PC-3 (cell line): Measurements from ENCODE around the gene MRPL4. TPM values are rescaled to one million over a fixed set of nuclear protein-coding genes. Genes with fewer than 3 reads are reported as not detected.

Experiments
- ATAC-seq: fragments of 200-7000 bp; cut with Tn5 transposase; 2 replicates; pipeline ENCODE4 v1.9.1; 2020; ENCODE audit warnings: mild to moderate bottlenecking, moderate library complexity
- BruUV-seq: library from RNA; stranded (reverse); fragments of 400-500 nt; replicated peaks from 2 replicates; lab custom pipeline; 2021; lab: Mats Ljungman, UMichigan
- CTCF ChIA-PET: fragments of 300-600 bp; sonication (Branson Sonifier 250); formaldehyde crosslinking; loops from one replicate; lab custom pipeline; 2022; ENCODE audit warnings: antibody characterized with exemption; lab: Charles Lee
- POLR2A ChIA-PET: fragments of 300-600 bp; sonication (Branson Sonifier 250); formaldehyde crosslinking; loops from one replicate; lab custom pipeline; 2022; ENCODE audit warnings: antibody characterized with exemption; ENCODE audit not compliant: unreplicated experiment; lab: Charles Lee
- DNase-seq: peaks from one replicate; pipeline ENCODE4 v3.0.0-alpha.2; 2015
- H2AFZ ChIP-seq: fragments of 300-600 bp; sonication (generic); 2 replicates; pipeline ENCODE4 v1.6.0; 2016; ENCODE audit warnings: antibody characterized with exemption, low read length
- H3F3A ChIP-seq: fragments of 300-600 bp; sonication (generic); one replicate; pipeline ENCODE4 v1.6.0; 2017; ENCODE audit warnings: antibody characterized with exemption, low read length, control low read depth, mild to moderate bottlenecking; ENCODE audit not compliant: unreplicated experiment
- H3K27ac ChIP-seq: fragments of 300-600 bp; sonication (generic); 2 replicates; pipeline ENCODE4 v1.5.1; 2016; ENCODE audit warnings: mild to moderate bottlenecking, low read length
- H3K27me3 ChIP-seq: fragments of 300-600 bp; sonication (generic); 2 replicates; pipeline ENCODE4 v1.6.1; 2016; ENCODE audit warnings: low read length, mixed read lengths
- H3K36me3 ChIP-seq: fragments of 300-600 bp; sonication (generic); 2 replicates; pipeline ENCODE4 v1.6.1; 2016; ENCODE audit warnings: low read depth, mixed run types, low read length, mixed read lengths
- H3K4me1 ChIP-seq: fragments of 300-600 bp; sonication (generic); 2 replicates; pipeline ENCODE4 v1.5.1; 2016; ENCODE audit warnings: low read length; ENCODE audit not compliant: insufficient read depth
- H3K4me2 ChIP-seq: fragments of 300-600 bp; sonication (generic); 2 replicates; pipeline ENCODE4 v1.6.0; 2016; ENCODE audit warnings: low read length
- H3K4me3 ChIP-seq: fragments of 300-600 bp; sonication (generic); 2 replicates; pipeline ENCODE4 v1.5.1; 2016; ENCODE audit warnings: mild to moderate bottlenecking, low read length, mixed read lengths
- H3K79me2 ChIP-seq: fragments of 300-600 bp; sonication (generic); 2 replicates; pipeline ENCODE4 v1.6.1; 2017; ENCODE audit warnings: low read length, mixed read lengths
- H3K9ac ChIP-seq: fragments of 300-600 bp; sonication (generic); 2 replicates; pipeline ENCODE4 v1.6.0; 2016; ENCODE audit warnings: mild to moderate bottlenecking, low read length
- H3K9me2 ChIP-seq: fragments of 300-600 bp; sonication (generic); replicated peaks from 2 replicates; pipeline ENCODE4 v1.6.1; 2016; ENCODE audit warnings: mixed run types, low read length, mixed read lengths
- H3K9me3 ChIP-seq: fragments of 300-600 bp; sonication (generic); 2 replicates; pipeline ENCODE4 v1.6.1; 2016; ENCODE audit warnings: low read length, mixed read lengths
- H4K20me1 ChIP-seq: fragments of 300-600 bp; sonication (generic); 2 replicates; pipeline ENCODE4 v1.6.1; 2016; ENCODE audit warnings: low read length, mixed read lengths
- CTCF ChIP-seq: fragments of 300-600 bp; sonication (generic); conservative IDR thresholded peaks from 2 replicates; pipeline ENCODE4 v1.5.1; 2017; ENCODE audit warnings: antibody characterized with exemption, low read depth, mild to moderate bottlenecking, low read length
- EZH2 ChIP-seq: fragments of 300-600 bp; sonication (generic); IDR thresholded peaks from one replicate; pipeline ENCODE4 v1.6.1; 2017; ENCODE audit warnings: antibody characterized with exemption, mild to moderate bottlenecking, low read length; ENCODE audit not compliant: unreplicated experiment
- EZH2phosphoT487 ChIP-seq: fragments of 300-600 bp; sonication (generic); IDR thresholded peaks from 2 replicates; pipeline ENCODE4 v1.6.1; 2018; ENCODE audit warnings: mild to moderate bottlenecking, antibody characterized with exemption, low read length, borderline replicate concordance
- intact Hi-C: fragments of 100-400 bp; cut with micrococcal nuclease; formaldehyde crosslinking; loops from 2 replicates; pipeline ENCODE4 v1.9.0; 2023
- total RNA-seq: library from RNA; depleted of rRNA; stranded (reverse); fragments of >200 nt; gene quantifications from 2 replicates; pipeline ENCODE4 v1.2.3, GENCODE V29; 2014

Gene MRPL4
- total RNA-seq, 1 experiment from 2014 or later: 336 TPM

GRCh38 chr19:10299545-10300458, 47.8 kb downstream of the MRPL4 start:
- H2AFZ ChIP-seq: no peak overlapping the region
- H3K9me2 ChIP-seq: no peaks in the 10 kb centered on the region
- no peaks in the 10 kb centered on the region for H3K27me3 ChIP-seq
- peaks cover 8% of the 10 kb centered on the region for H3K4me1 ChIP-seq
- no peak overlapping the region for H3K27ac ChIP-seq
- POLR2A ChIA-PET: interaction anchor here (0.6 kb wide), 1 partner anchor 82 kb away, joined by 4 read pairs; no protein-coding TSS in a partner anchor
- no peak overlapping the region for H3K4me2 ChIP-seq
- intact Hi-C loops: no loop called here
- H3K9me3 ChIP-seq: no peaks in the 10 kb centered on the region
- H3K9ac ChIP-seq: no peak overlapping the region
- TF ChIP-seq EZH2phosphoT487 (no peak), EZH2 (no peak), CTCF (no peak)
- CTCF ChIA-PET: no interaction called here
- no peaks in the 10 kb centered on the region for H3K36me3 ChIP-seq
- no peak for DNase-seq
- no peaks in the 10 kb centered on the region for H4K20me1 ChIP-seq
- no peaks in the 10 kb centered on the region for H3F3A ChIP-seq
- H3K4me3 ChIP-seq: no peak overlapping the region
- ATAC-seq: no peak
- no TSS peak for BruUV-seq
- H3K79me2 ChIP-seq: no peaks in the 10 kb centered on the region

GRCh38 chr19:10305139-10305806, 53.3 kb downstream of the MRPL4 start:
- no peaks in the 10 kb centered on the region for H3K9me2 ChIP-seq
- H3K9me3 ChIP-seq: no peaks in the 10 kb centered on the region
- intact Hi-C loops: no loop called here
- H3K4me2 ChIP-seq: no peak overlapping the region
- no peak overlapping the region for H3K9ac ChIP-seq
- H3K4me3 ChIP-seq: no peak overlapping the region
- no peaks in the 10 kb centered on the region for H4K20me1 ChIP-seq
- H3K36me3 ChIP-seq: no peaks in the 10 kb centered on the region; the same call in 1 of the 2 replicates
- H3K27ac ChIP-seq: no peak overlapping the region
- DNase-seq (no peak), ATAC-seq (no peak)
- CTCF ChIA-PET: no interaction called here
- no peaks in the 10 kb centered on the region for H3F3A ChIP-seq
- TF ChIP-seq EZH2phosphoT487: no peak
- no peak for TF ChIP-seq EZH2
- no peak for TF ChIP-seq CTCF
- peaks cover 8% of the 10 kb centered on the region for H3K4me1 ChIP-seq
- no peak overlapping the region for H2AFZ ChIP-seq
- POLR2A ChIA-PET: no interaction called here
- no TSS peak for BruUV-seq
- no peaks in the 10 kb centered on the region for H3K27me3 ChIP-seq
- no peaks in the 10 kb centered on the region for H3K79me2 ChIP-seq
